Endothelial cell (in vitro differentiated cells): ENCODE results near the gene LARP4B. TPM values are rescaled to one million over a fixed set of nuclear protein-coding genes. Genes with fewer than 3 reads are reported as not detected.

Experiments used
- DNase-seq: peaks from one replicate; pipeline ENCODE4 v3.0.0; 2021; ENCODE audit warnings: low spot score
- H3K27ac Mint-ChIP-seq: one replicate; pipeline ENCODE4 v1.8.0; 2021; ENCODE audit warnings: mixed read lengths, inconsistent platforms; ENCODE audit not compliant: unreplicated experiment
- H3K27me3 Mint-ChIP-seq: one replicate; pipeline ENCODE4 v1.8.0; 2021; ENCODE audit warnings: mild to moderate bottlenecking, moderate library complexity, mixed read lengths, inconsistent platforms; ENCODE audit not compliant: unreplicated experiment
- H3K36me3 Mint-ChIP-seq: one replicate; pipeline ENCODE4 v1.8.0; 2021; ENCODE audit warnings: mild to moderate bottlenecking, low read depth, mixed read lengths, inconsistent platforms; ENCODE audit not compliant: unreplicated experiment
- H3K4me1 Mint-ChIP-seq: one replicate; pipeline ENCODE4 v1.8.0; 2021; ENCODE audit warnings: mild to moderate bottlenecking, mixed read lengths, inconsistent platforms; ENCODE audit not compliant: unreplicated experiment
- H3K4me3 Mint-ChIP-seq: one replicate; pipeline ENCODE4 v1.8.0; 2021; ENCODE audit warnings: mild to moderate bottlenecking, mixed read lengths, inconsistent platforms; ENCODE audit not compliant: unreplicated experiment
- H3K9me3 Mint-ChIP-seq: one replicate; pipeline ENCODE4 v1.8.0; 2021; ENCODE audit warnings: mixed read lengths, inconsistent platforms; ENCODE audit not compliant: unreplicated experiment
- CTCF ChIP-seq: fragments of 200-600 bp; sonication (generic); IDR thresholded peaks from one replicate; pipeline ENCODE4 v1.5.0; 2021; ENCODE audit warnings: antibody characterized with exemption; ENCODE audit not compliant: unreplicated experiment
- total RNA-seq: library from RNA; stranded (reverse); fragmentation: NEBNext Ultra II Directional; extraction: Animal tissue kit (Norgen Biotek cat#: 25700); gene quantifications from one replicate; pipeline ENCODE4 v1.2.1, GENCODE V29; 2021; ENCODE audit not compliant: unreplicated experiment

LARP4B gene
- total RNA-seq, 1 donor from 2014 or later, result 91.8 TPM

DNA sequence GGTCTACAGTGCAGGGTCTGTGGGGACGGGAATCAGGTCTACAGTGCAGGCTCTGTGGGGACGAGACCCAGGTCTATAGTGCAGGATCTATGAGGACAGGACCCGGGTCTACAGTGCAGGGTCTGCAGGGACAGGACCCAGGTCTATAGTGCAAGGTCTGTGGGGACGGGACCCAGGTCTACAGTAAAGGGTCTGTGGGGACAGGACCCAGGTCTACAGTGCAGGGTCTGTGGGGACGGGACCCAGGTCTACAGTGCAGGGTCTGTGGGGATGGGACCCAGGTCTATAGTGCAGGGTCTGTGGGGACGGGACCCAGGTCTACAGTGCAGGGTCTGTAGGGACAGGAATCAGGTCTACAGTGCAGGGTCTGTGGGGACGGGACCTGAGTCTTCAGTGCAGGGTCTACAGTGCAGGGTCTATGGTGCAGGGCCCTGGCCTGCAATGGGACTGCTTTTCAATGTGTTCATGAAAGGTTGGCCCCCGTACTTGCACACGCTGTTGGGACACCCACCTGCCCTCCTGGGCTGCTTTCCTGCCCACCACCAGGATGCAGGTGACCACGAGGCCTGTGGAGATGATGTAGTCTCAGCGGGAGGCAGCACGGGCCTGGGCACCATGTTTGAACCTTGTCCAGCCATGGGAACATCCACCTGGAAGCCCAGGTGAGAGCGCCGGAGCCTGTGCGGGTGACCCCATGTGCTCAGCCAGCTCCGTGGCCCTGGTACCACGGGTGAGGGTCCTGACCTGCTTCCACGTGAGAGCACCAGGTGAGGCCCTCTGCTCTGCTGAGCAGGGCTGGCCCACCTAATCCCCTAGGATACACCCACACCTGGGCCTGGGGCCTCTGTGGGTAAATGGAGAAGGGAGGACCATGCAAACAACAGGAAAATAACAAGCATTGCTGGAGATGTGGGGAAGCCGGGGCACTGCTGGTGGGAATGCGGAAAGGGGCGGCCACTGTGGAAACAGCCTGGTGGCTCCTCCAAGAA lies 150.7 kb downstream of the LARP4B start:
- Mint-ChIP-seq H3K4me1 (no peaks in the 10 kb centered on the region), H3K9me3 (no peaks in the 10 kb centered on the region)
- no peak for TF ChIP-seq CTCF

DNA sequence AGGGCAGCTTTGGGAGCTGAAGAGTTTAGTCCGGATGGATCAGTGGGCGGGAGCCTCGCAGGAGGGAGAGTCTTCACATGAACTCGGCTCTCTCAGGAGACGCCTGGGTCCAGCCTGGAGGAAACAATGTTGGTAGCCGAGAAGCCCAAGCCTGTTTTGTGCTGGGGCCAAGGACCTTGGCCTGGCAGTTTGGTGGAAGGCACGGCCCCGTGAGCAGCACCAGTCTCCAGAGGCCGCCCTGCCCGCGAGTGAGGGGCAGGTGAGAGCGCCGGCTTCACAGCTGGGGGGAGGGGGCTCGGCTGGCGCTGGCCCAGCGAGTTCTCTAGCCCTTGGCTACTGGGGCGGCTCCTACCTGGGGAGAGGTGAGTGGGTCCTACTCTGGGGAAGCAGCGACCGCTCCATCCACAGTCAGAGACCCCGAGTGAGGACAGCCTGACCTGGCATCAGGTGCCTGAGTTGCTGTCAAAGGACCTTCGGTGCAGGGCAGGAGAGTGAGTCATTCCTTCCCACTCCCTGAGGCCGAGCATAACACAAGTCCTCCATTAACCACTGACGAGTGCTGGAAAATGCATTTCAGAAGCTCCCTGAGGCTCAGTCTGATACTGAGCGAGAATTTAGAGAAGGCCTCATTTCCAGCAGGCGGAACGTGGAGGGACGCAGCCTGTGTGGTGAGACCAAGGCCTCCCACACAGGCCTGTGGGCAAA lies 152.7 kb downstream of the LARP4B start:
- no peak for TF ChIP-seq CTCF
- Mint-ChIP-seq H3K27me3 (peaks cover 4% of the 10 kb centered on the region), H3K27ac (no peak overlapping the region), H3K4me1 (no peaks in the 10 kb centered on the region), H3K9me3 (no peaks in the 10 kb centered on the region), H3K4me3 (no peak overlapping the region), H3K36me3 (no peaks in the 10 kb centered on the region)
- DNase-seq, result no peak

More for the DNA sequence above, 150.7 kb downstream of the LARP4B start:
- Mint-ChIP-seq H3K36me3 (no peaks in the 10 kb centered on the region), H3K27me3 (peaks cover 5% of the 10 kb centered on the region), H3K27ac (no peak overlapping the region), H3K4me3 (no peak overlapping the region)
- no peak for DNase-seq

DNA sequence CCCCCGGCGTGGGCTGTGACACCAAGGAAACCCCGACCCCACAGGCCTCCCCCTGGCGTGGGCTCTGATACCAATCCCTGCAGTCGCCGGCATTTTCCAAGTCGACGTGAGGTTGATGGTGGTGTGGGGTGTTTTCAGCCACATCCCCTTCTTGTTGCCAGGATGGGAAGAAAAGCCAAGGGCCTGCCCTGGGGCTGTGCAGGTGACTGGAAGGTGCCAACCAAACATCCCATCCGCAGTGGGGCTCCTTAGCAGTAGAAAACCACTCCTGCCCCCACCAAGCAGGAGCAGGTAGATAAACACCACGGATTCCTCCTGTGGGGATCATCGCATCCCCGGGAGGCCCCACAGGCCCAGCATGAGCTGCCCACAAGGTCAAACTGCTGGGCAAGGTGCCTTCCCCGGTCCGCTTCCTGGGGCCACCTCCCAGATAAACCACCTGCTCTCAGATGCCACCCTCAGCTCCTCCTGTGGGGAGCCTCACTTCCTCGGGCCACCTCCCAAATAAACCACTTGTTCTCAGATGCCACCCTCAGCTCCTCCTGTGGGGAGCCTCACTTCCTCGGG lies 153.5 kb downstream of the LARP4B start:
- Mint-ChIP-seq H3K9me3 (no peaks in the 10 kb centered on the region), H3K27me3 (peaks cover 4% of the 10 kb centered on the region), H3K36me3 (no peaks in the 10 kb centered on the region), H3K27ac (no peak overlapping the region), H3K4me1 (no peaks in the 10 kb centered on the region), H3K4me3 (no peak overlapping the region)
- no peak for DNase-seq
- no peak for TF ChIP-seq CTCF

- Mint-ChIP-seq H3K9me3 (no peaks in the 10 kb centered on the region), H3K27me3 (peaks cover 5% of the 10 kb centered on the region), H3K4me1 (no peaks in the 10 kb centered on the region), H3K36me3 (no peaks in the 10 kb centered on the region), H3K27ac (no peak overlapping the region), H3K4me3 (no peak overlapping the region)
- DNase-seq, result no peak
- no peak for TF ChIP-seq CTCF
These were observed 154.7 kb downstream of the LARP4B start for GRCh38 chr10:776772-777171.
